ENCODE measurements around the gene MUC5B. TPM values are rescaled to one million over a fixed set of nuclear protein-coding genes. Genes with fewer than 3 reads are reported as not detected.

The MUC5B gene
- total and polyA plus RNA-seq, 2 of the 13 experiments (the other 11 are each of a cell fraction or from before 2014, with no cell fraction given), result 0.01 TPM; not detected in 1

GRCh38 chr11:1275021-1275420 lies 52.2 kb downstream of the MUC5B start:
- TF ChIP-seq AGO2 (optimal IDR thresholded peaks at IDR 0.05; ENCODE audit: low read depth, low read length) (peak; percentile 33), ZNF136 (CRISPR knock-in tag; IDR thresholded peaks at IDR 0.05; ENCODE audit: low read depth) (no peak)
- ChIA-PET POLR2A (no interaction called here), CTCF (ENCODE audit: low intra/inter-chr PET ratio, low total read pairs) (no interaction called here)
- no peak overlapping the region for H2AFZ ChIP-seq (ENCODE audit: low read length)
- BruUV-seq (replicated peaks), result TSS peak; percentile 24
- no peaks in the 10 kb centered on the region for H3K79me2 ChIP-seq (ENCODE audit: insufficient read depth, low read length)
- no peak for ATAC-seq
- intact Hi-C loops (cut with micrococcal nuclease; ENCODE audit: unreplicated experiment), result no loop called here
- H4K20me1 ChIP-seq (ENCODE audit: insufficient read depth, low read length), result peaks cover 3% of the 10 kb centered on the region; the same call in 1 of the 2 replicates
- H3K4me1 ChIP-seq (ENCODE audit: insufficient read depth, low read length), result no peaks in the 10 kb centered on the region
- no peak for FAIRE-seq
- WGBS (ENCODE audit: low lambda C conversion rate), result 97% methylated on average over 11 of the region's 18 CpGs
- no peaks in the 10 kb centered on the region for H3K27me3 ChIP-seq (ENCODE audit: control insufficient read depth in 1 of 2, insufficient read depth in 2 of 2, low read length in 2 of 2)
- no peaks in the 10 kb centered on the region for H3K9me3 ChIP-seq (ENCODE audit: low read length)
- H3K36me3 ChIP-seq (replicated peaks in 1 of 2; ENCODE audit: control insufficient read depth in 1 of 2, insufficient read depth in 2 of 2, low read length in 2 of 2), result peaks cover 16 to 39% of the 10 kb centered on the region in 2 experiments; a peak in 4 of 5 replicates
- no peak overlapping the region for H3K27ac ChIP-seq (ENCODE audit: extremely low read length, insufficient read depth, low read length)
- no peak overlapping the region for H3K9ac ChIP-seq (ENCODE audit: insufficient read depth, low read depth, low read length)
- in situ Hi-C loops (cut with HindIII; ENCODE audit: extremely low pct_ligation_motif_present, low pct_unique_long_range_greater_than_20kb), result no loop called here
- no peak for DNase-seq (ENCODE audit: low spot score)
- no peak overlapping the region for H3K4me2 ChIP-seq (ENCODE audit: low read depth, low read length)
- H3K4me3 ChIP-seq (replicated peaks in 1 of 3; ENCODE audit: insufficient read depth in 1 of 3, low read depth in 2 of 3, low read length in 3 of 3), result no peak overlapping the region

GRCh38 chr11:1276041-1276790 lies 53.4 kb downstream of the MUC5B start:
- no peak for FAIRE-seq
- POLR2A ChIA-PET, result interaction anchor here (0.9 kb wide), 1 partner anchor 14 kb away, joined by 3 read pairs; no protein-coding TSS in a partner anchor
- Histone ChIP-seq H4K20me1 (ENCODE audit: insufficient read depth, low read length) (peaks cover 3% of the 10 kb centered on the region; the same call in 1 of the 2 replicates), H3K27me3 (ENCODE audit: control insufficient read depth in 1 of 2, insufficient read depth in 2 of 2, low read length in 2 of 2) (no peaks in the 10 kb centered on the region), H2AFZ (ENCODE audit: low read length) (no peak overlapping the region), H3K4me1 (ENCODE audit: insufficient read depth, low read length) (no peaks in the 10 kb centered on the region), H3K4me2 (ENCODE audit: low read depth, low read length) (no peak overlapping the region), H3K9ac (ENCODE audit: insufficient read depth, low read depth, low read length) (no peak overlapping the region), H3K9me3 (ENCODE audit: low read length) (no peaks in the 10 kb centered on the region), H3K79me2 (ENCODE audit: insufficient read depth, low read length) (no peaks in the 10 kb centered on the region), H3K27ac (ENCODE audit: extremely low read length, insufficient read depth, low read length) (no peak overlapping the region), H3K4me3 (replicated peaks in 1 of 3; ENCODE audit: insufficient read depth in 1 of 3, low read depth in 2 of 3, low read length in 3 of 3) (no peak overlapping the region), H3K36me3 (replicated peaks in 1 of 2; ENCODE audit: control insufficient read depth in 1 of 2, insufficient read depth in 2 of 2, low read length in 2 of 2) (peaks cover 22 to 48% of the 10 kb centered on the region in 2 experiments; a peak in 4 of 5 replicates)
- WGBS (ENCODE audit: low lambda C conversion rate), result 98% methylated on average over 25 of the region's 32 CpGs
- no TSS peak for BruUV-seq (replicated peaks)
- in situ Hi-C loops (cut with HindIII; ENCODE audit: extremely low pct_ligation_motif_present, low pct_unique_long_range_greater_than_20kb) (no loop called here), intact Hi-C loops (cut with micrococcal nuclease; ENCODE audit: unreplicated experiment) (no loop called here)
- no peak for DNase-seq (ENCODE audit: low spot score)
- TF ChIP-seq ARHGAP35 (CRISPR knock-in tag; IDR thresholded peaks at IDR 0.05; ENCODE audit: borderline replicate concordance) (no peak), ARID2 (CRISPR knock-in tag; IDR thresholded peaks at IDR 0.05; ENCODE audit: borderline replicate concordance) (no peak), AGO2 (optimal IDR thresholded peaks at IDR 0.05; ENCODE audit: low read depth, low read length) (peak; percentile 63)
- TF ChIP-seq, protein P1, sequence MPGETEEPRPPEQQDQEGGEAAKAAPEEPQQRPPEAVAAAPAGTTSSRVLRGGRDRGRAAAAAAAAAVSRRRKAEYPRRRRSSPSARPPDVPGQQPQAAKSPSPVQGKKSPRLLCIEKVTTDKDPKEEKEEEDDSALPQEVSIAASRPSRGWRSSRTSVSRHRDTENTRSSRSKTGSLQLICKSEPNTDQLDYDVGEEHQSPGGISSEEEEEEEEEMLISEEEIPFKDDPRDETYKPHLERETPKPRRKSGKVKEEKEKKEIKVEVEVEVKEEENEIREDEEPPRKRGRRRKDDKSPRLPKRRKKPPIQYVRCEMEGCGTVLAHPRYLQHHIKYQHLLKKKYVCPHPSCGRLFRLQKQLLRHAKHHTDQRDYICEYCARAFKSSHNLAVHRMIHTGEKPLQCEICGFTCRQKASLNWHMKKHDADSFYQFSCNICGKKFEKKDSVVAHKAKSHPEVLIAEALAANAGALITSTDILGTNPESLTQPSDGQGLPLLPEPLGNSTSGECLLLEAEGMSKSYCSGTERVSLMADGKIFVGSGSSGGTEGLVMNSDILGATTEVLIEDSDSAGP (CRISPR knock-in tag; IDR thresholded peaks at IDR 0.05; ENCODE audit: borderline replicate concordance), result 0 out of 2 replicates have a peak, but pooled peaks have one; percentile 5
- no peak; the same call in 2 of the 3 replicates for ATAC-seq
- CTCF ChIA-PET (ENCODE audit: low intra/inter-chr PET ratio, low total read pairs), result no interaction called here

Data from HepG2 (cell line).